Left ventricle myocardium inferior (tissue), 1 donor: ENCODE data around the gene PIH1D2. TPM values are rescaled to one million over a fixed set of nuclear protein-coding genes. Genes with fewer than 3 reads are reported as not detected.

ENCODE experiments used
- DNase-seq: peaks from one replicate; pipeline ENCODE4 v3.0.0-alpha.2; 2020
- H3K27ac ChIP-seq: fragments of 200-600 bp; replicated peaks from 2 replicates; pipeline ENCODE4 v1.8.0; 2021
- H3K27me3 ChIP-seq: fragments of 200-600 bp; 2 replicates; pipeline ENCODE4 v1.8.0; 2021; ENCODE audit warnings: low read depth
- H3K36me3 ChIP-seq: fragments of 200-600 bp; 2 replicates; pipeline ENCODE4 v1.8.0; 2021
- H3K4me1 ChIP-seq: fragments of 200-600 bp; 2 replicates; pipeline ENCODE4 v1.8.0; 2021
- H3K4me3 ChIP-seq: fragments of 200-600 bp; 2 replicates; pipeline ENCODE4 v1.8.0; 2021; ENCODE audit warnings: mild to moderate bottlenecking, moderate library complexity
- H3K9me3 ChIP-seq: fragments of 200-600 bp; replicated peaks from 2 replicates; pipeline ENCODE4 v1.8.0; 2021
- intact Hi-C: fragments of 100-400 bp; cut with micrococcal nuclease; formaldehyde crosslinking; loops from one replicate; pipeline ENCODE4 v1.11.0; 2022
- total RNA-seq: library from RNA; stranded (reverse); fragmentation: NEBNext Ultra II Directional; extraction: Animal tissue kit (Norgen Biotek cat#: 25700); gene quantifications from one replicate; pipeline ENCODE4 v1.2.1, GENCODE V29; 2021
- TF ChIP-seq, protein P1 (sequence below): fragments of 200-600 bp; IDR thresholded peaks from 2 replicates; pipeline ENCODE4 v1.8.0; 2021; ENCODE audit warnings: antibody characterized with exemption, mild to moderate bottlenecking, borderline replicate concordance
- donor health status: DM: no; HTN: yes; CAD: no; lungs with severe emphysema.

The PIH1D2 gene
- total RNA-seq, 1 donor from 2014 or later, result 2.2 TPM

DNA sequence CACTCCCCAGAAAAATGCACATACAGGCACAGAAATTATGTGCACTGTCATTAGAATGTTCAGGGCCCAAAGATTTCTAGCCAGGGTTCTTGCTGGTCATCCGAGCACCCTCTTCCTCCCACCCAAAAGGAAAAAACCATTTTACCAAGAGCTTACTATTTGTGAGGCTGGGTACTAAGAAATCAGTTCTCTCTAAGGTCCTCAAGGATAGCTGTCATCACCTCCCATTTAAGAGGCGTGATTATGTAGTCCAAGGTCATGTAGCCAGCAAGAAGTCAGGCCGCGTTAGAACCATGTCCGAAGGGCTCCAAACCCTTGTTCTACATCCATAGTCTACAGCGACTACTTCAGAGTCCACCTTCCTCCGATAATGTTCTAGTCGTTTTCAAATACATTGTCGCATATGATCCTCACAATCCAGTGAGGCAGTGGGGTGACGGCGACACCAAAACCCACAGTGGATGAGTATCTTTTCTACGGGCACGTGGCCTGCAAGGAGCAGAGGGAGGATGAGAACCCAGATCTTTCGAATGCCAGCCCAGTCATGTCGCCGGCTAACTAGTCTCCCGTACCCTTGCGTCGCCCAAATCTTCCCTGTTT is 12.1 kb upstream of the PIH1D2 start:
- intact Hi-C loops, result no loop called here
- no peak for DNase-seq
- TF ChIP-seq, protein P1, sequence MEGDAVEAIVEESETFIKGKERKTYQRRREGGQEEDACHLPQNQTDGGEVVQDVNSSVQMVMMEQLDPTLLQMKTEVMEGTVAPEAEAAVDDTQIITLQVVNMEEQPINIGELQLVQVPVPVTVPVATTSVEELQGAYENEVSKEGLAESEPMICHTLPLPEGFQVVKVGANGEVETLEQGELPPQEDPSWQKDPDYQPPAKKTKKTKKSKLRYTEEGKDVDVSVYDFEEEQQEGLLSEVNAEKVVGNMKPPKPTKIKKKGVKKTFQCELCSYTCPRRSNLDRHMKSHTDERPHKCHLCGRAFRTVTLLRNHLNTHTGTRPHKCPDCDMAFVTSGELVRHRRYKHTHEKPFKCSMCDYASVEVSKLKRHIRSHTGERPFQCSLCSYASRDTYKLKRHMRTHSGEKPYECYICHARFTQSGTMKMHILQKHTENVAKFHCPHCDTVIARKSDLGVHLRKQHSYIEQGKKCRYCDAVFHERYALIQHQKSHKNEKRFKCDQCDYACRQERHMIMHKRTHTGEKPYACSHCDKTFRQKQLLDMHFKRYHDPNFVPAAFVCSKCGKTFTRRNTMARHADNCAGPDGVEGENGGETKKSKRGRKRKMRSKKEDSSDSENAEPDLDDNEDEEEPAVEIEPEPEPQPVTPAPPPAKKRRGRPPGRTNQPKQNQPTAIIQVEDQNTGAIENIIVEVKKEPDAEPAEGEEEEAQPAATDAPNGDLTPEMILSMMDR, result no peak
- no peaks in the 10 kb centered on the region for H3K27me3 ChIP-seq
- H3K27ac ChIP-seq, result peak overlapping the region; percentile 92
- H3K4me1 ChIP-seq, result peaks cover 91% of the 10 kb centered on the region
- H3K9me3 ChIP-seq, result no peaks in the 10 kb centered on the region
- peak overlapping the region; percentile 92 for H3K4me3 ChIP-seq
- H3K36me3 ChIP-seq, result peaks cover 74% of the 10 kb centered on the region

DNA sequence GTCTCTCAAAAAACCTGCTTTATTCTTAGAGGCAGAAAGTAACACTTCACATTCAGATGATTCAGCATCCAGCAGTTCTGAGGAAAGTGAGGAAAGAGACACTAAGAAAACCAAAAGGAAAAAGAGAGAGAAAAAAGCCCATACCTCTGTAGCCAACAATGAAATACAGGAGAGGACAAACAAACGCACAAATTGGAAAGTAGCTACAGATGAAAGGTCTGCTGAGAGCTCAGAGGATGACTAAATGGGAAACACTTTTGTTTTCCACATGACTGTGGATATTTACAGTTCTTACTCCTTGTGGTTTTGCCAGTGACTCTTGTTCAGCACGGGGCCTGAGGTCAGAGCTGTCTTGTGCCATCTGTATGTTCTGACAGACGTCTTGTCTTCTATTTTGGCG is 8.9 kb upstream of the PIH1D2 start:
- H3K27ac ChIP-seq, result peak overlapping the region; percentile 71
- H3K27me3 ChIP-seq, result no peaks in the 10 kb centered on the region
- TF ChIP-seq, protein P1, result no peak
- DNase-seq, result no peak
- intact Hi-C loops, result no loop called here
- peaks cover 74% of the 10 kb centered on the region for H3K36me3 ChIP-seq
- peaks cover 59% of the 10 kb centered on the region for H3K4me1 ChIP-seq
- no peak overlapping the region for H3K4me3 ChIP-seq
- H3K9me3 ChIP-seq, result no peaks in the 10 kb centered on the region

DNA sequence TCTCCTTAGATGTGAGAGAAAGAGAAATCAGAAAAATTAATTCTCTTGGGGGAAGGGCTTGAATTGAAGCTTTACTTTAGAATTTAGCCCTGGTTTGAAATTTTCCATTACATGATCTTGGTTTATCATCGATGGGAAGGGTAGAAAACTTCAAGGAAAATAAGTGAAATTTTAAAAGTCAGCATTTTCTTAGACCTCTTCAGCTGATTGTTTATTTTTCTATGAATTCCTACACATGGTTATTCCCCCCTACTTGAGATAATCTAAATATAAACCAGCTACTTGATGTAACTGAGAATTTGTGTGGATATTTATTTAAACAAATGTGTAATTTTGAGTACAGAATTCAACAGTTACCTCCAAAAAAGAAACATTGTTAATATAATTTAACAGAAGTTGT is 10.9 kb downstream of the PIH1D2 start:
- no peak for DNase-seq
- peaks cover 7% of the 10 kb centered on the region for H3K4me1 ChIP-seq
- TF ChIP-seq, protein P1, result no peak
- intact Hi-C loops, result no loop called here
- H3K27ac ChIP-seq, result no peak overlapping the region
- no peaks in the 10 kb centered on the region for H3K9me3 ChIP-seq
- H3K36me3 ChIP-seq, result peaks cover 65% of the 10 kb centered on the region
- no peaks in the 10 kb centered on the region for H3K27me3 ChIP-seq
- H3K4me3 ChIP-seq, result no peak overlapping the region

DNA sequence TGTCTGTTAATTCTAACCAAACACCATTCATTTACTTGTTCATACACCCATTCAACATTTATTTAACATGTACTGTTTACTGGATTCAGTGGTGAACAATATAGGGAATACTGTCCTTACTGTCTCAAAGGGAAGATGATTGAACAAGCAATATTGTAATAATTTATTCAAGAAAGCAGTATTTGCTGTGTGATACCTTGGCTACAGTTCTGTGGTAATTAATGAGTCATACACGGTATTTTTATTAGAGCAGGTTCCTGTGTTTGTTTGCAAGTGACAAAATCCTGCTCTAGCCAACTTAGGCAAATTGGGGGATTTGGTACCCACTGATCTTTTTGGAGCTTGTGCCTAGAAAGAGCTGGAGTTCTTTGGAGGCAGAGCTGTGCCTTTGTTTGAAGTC is 15.7 kb downstream of the PIH1D2 start:
- intact Hi-C loops, result no loop called here
- Histone ChIP-seq H3K27me3 (no peaks in the 10 kb centered on the region), H3K36me3 (peaks cover 91% of the 10 kb centered on the region), H3K27ac (no peak overlapping the region), H3K4me3 (no peak overlapping the region), H3K4me1 (peaks cover 7% of the 10 kb centered on the region), H3K9me3 (no peaks in the 10 kb centered on the region)
- DNase-seq, result no peak
- TF ChIP-seq, protein P1, result no peak

DNA sequence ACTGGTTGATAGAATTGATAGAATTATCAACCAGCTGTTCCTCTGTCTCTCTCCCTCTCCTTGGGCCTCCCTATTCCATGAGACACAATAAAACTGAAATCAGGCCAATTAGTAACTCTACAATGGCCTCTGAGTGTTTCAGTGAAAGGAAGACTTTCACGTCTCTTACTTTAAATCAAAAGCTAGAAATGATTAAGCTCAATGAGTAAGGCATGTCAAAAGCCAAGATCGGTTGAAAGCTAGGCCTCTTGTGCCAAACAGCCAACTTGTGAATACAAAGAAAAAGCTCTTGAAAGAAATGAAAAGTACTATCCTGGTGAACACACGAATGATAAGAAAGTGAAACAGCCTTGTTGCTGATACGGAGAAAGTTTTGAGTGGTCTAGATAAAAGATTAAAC is 16.6 kb downstream of the PIH1D2 start:
- Histone ChIP-seq H3K9me3 (no peaks in the 10 kb centered on the region), H3K27ac (no peak overlapping the region), H3K4me3 (no peak overlapping the region), H3K27me3 (no peaks in the 10 kb centered on the region), H3K36me3 (peaks cover 91% of the 10 kb centered on the region), H3K4me1 (peaks cover 7% of the 10 kb centered on the region)
- no peak for DNase-seq
- TF ChIP-seq, protein P1, result no peak
- intact Hi-C loops, result no loop called here
